OCI-LY1 (cell line): ENCODE measurements around the gene SUN5.

Experiments used
- H2AFZ ChIP-seq: fragments of 200-600 bp; sonication (generic), shearing (Covaris generic); 2 replicates; pipeline ENCODE4 v1.6.0; 2014; ENCODE audit warnings: antibody characterized with exemption, mild to moderate bottlenecking, low read length
- H3F3A ChIP-seq: fragments of 200-600 bp; sonication (generic), shearing (Covaris generic); 2 replicates; pipeline ENCODE4 v1.6.0; 2014; ENCODE audit warnings: mild to moderate bottlenecking, antibody characterized with exemption, low read length, moderate library complexity; ENCODE audit not compliant: insufficient read depth
- H3K27ac ChIP-seq: fragments of 200-600 bp; sonication (generic); 2 replicates; pipeline ENCODE4 v1.5.1; 2014; ENCODE audit warnings: low read length, mixed run types, mild to moderate bottlenecking, low read depth; ENCODE audit not compliant: poor library complexity, severe bottlenecking
- H3K27me3 ChIP-seq: fragments of 200-600 bp; sonication (generic); 2 replicates; pipeline ENCODE4 v1.6.0; 2014; ENCODE audit warnings: antibody characterized with exemption, mild to moderate bottlenecking, low read length, moderate library complexity; ENCODE audit not compliant: insufficient read depth
- H3K36me3 ChIP-seq: fragments of 200-600 bp; sonication (generic); 2 replicates; pipeline ENCODE4 v1.6.1; 2014; ENCODE audit warnings: mild to moderate bottlenecking, antibody characterized with exemption, low read length, moderate library complexity, mixed read lengths; ENCODE audit not compliant: insufficient read depth
- H3K4me1 ChIP-seq: fragments of 200-600 bp; sonication (generic); 2 replicates; pipeline ENCODE4 v1.5.1; 2014; ENCODE audit warnings: mild to moderate bottlenecking, low read length, moderate library complexity; ENCODE audit not compliant: insufficient read depth, severe bottlenecking
- H3K4me2 ChIP-seq: fragments of 200-600 bp; sonication (generic), shearing (Covaris generic); 2 replicates; pipeline ENCODE4 v1.6.1; 2014; ENCODE audit warnings: low read length
- H3K4me3 ChIP-seq: fragments of 200-600 bp; sonication (generic); 2 replicates; pipeline ENCODE4 v1.5.1; 2014; ENCODE audit warnings: low read length, low read depth, mild to moderate bottlenecking, mixed read lengths; ENCODE audit not compliant: poor library complexity, severe bottlenecking
- H3K79me2 ChIP-seq: fragments of 200-600 bp; shearing (Covaris generic); 2 replicates; pipeline ENCODE4 v1.6.1; 2016; ENCODE audit warnings: mixed run types, low read length, mixed read lengths; ENCODE audit not compliant: insufficient read depth
- H3K9ac ChIP-seq: fragments of 200-600 bp; sonication (generic), shearing (Covaris generic); 2 replicates; pipeline ENCODE4 v1.6.1; 2014; ENCODE audit warnings: mild to moderate bottlenecking, low read length, mixed read lengths
- H3K9me2 ChIP-seq: fragments of 200-600 bp; sonication (generic), shearing (Covaris generic); 2 replicates; pipeline ENCODE4 v1.6.1; 2014; ENCODE audit warnings: low read depth, mild to moderate bottlenecking, low read length, mixed read lengths
- H3K9me3 ChIP-seq: fragments of 200-600 bp; shearing (Covaris generic); 2 replicates; pipeline ENCODE4 v1.6.1; 2014; ENCODE audit warnings: low read length, mixed read lengths
- H4K20me1 ChIP-seq: fragments of 200-600 bp; sonication (generic), shearing (Covaris generic); 2 replicates; pipeline ENCODE4 v1.6.0; 2016; ENCODE audit warnings: mild to moderate bottlenecking, low read length; ENCODE audit not compliant: insufficient read depth
- CTCF ChIP-seq: fragments of 200-600 bp; sonication (generic), shearing (Covaris generic); IDR thresholded peaks from 2 replicates; pipeline ENCODE4 v1.5.1; 2017; ENCODE audit warnings: mild to moderate bottlenecking, antibody characterized with exemption, low read length, moderate library complexity, mixed read lengths
- EZH2 ChIP-seq: fragments of 200-600 bp; sonication (generic), shearing (Covaris generic); IDR thresholded peaks from 2 replicates; pipeline ENCODE4 v1.8.0; 2017; ENCODE audit warnings: borderline replicate concordance, mixed run types, mild to moderate bottlenecking, antibody characterized with exemption, low read length, moderate library complexity, mixed read lengths

The SUN5 gene

DNA sequence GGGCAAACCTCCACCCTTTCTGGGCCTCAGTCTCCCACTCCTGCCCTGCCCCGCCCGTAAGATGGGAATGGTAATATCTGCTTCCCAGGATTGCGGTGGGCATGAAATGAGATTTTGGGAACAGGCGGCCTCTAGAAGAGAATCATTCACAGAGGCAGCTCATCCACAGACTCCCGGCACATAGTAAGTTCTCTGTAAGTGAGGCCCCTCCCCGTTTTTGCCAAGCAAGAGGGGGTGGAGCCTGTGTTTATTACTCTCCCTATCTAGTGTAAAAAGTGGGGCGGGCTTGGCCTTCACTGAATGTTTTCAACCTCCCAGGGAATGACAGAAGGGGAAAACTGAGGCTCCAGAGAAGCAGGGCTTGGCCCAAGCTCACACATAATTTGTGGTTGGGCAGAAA is 20.0 kb downstream of the SUN5 start:
- Histone ChIP-seq H3K36me3 (no peaks in the 10 kb centered on the region), H3K27ac (no peak overlapping the region), H3K27me3 (no peaks in the 10 kb centered on the region; the same call in 1 of the 2 replicates), H3K9ac (no peak overlapping the region), H3K4me3 (no peak overlapping the region), H3K79me2 (no peaks in the 10 kb centered on the region), H2AFZ (no peak overlapping the region), H3K4me1 (no peaks in the 10 kb centered on the region), H3K9me3 (no peaks in the 10 kb centered on the region), H3F3A (no peaks in the 10 kb centered on the region), H3K9me2 (no peaks in the 10 kb centered on the region), H4K20me1 (no peaks in the 10 kb centered on the region), H3K4me2 (no peak overlapping the region)
- no peak for TF ChIP-seq EZH2
- TF ChIP-seq CTCF, result no peak

DNA sequence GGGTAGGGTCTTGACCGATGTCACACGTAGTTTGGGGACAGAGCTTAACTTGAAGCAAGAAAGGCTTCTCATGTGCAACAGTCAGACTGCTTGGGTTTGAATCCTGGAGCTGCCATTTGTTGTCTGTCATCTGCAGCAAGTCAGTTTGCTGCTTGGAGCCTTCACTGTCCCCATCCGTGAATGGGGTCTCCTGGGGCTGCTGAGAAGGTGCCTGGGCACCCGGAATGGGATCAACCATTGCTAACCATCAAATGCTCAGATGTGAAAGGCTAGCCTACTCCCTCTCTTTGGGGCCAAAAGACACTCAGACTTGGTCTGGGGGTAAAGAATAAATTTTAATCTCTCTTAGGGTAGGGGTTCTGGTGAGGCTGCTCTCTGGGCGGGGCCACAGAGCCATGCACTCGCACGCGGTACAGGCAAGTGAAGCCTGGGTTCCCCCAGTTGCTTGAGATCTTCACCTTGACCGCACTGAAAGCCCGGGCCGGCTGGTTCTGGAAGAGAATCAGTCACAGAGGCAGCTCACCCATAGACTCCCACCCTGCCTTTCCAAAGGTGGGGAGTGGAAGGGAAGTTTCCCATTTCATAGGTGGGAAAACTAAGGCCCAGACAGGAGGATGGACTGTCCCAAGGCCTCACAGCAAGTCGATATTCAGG is 20.6 kb downstream of the SUN5 start:
- H3K9me2 ChIP-seq, result no peaks in the 10 kb centered on the region
- H3F3A ChIP-seq, result no peaks in the 10 kb centered on the region
- H3K79me2 ChIP-seq, result no peaks in the 10 kb centered on the region
- H3K27me3 ChIP-seq, result no peaks in the 10 kb centered on the region; the same call in 1 of the 2 replicates
- H3K27ac ChIP-seq, result no peak overlapping the region
- no peak for TF ChIP-seq CTCF
- no peak for TF ChIP-seq EZH2
- H2AFZ ChIP-seq, result no peak overlapping the region
- no peaks in the 10 kb centered on the region for H3K9me3 ChIP-seq
- no peaks in the 10 kb centered on the region for H3K4me1 ChIP-seq
- H3K9ac ChIP-seq, result no peak overlapping the region
- no peaks in the 10 kb centered on the region for H3K36me3 ChIP-seq
- H3K4me2 ChIP-seq, result no peak overlapping the region
- H4K20me1 ChIP-seq, result no peaks in the 10 kb centered on the region
- no peak overlapping the region for H3K4me3 ChIP-seq

DNA sequence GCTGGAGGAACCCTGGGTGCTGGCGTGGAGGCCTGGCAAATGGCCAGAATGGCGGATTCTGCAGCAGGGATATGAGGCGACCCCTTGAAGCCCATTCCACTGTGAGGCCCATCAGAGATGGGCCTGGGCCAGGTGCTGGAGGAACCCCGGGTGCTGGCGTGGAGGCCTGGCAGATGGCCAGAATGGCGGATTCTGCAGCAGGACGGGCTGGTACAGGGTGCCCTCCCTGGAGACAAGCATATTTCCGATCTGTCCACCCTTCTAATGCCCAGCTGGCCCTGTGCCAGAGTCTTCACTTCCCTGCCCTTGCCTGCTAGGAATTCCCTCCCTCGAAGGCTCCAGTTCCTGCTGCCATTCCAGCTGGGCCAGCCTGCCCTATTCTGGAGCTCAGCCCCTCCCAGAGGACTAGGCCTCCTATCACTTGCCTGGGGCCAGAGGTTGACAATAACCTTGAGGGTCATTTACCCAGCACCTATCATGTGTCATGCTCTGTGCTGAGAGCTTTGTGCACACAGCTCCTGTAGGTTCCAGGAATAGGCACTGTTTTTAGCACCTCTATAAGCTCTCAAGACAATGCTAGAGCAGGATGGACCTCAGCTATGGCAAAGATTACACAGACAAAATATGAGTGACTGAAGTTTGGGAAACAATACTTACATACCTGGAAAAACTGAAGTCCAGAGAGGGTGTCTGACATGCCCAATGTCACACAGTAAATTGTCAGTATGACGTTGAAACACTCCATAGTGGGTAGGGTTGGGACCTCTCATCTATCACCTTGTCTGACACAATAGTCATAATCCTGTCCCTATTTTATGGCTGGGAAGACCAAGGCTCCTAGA is 21.4 kb downstream of the SUN5 start:
- H3K4me3 ChIP-seq, result no peak overlapping the region
- no peaks in the 10 kb centered on the region; the same call in 1 of the 2 replicates for H3K27me3 ChIP-seq
- no peaks in the 10 kb centered on the region for H4K20me1 ChIP-seq
- H3K4me1 ChIP-seq, result no peaks in the 10 kb centered on the region
- no peak overlapping the region for H3K9ac ChIP-seq
- no peaks in the 10 kb centered on the region for H3K79me2 ChIP-seq
- no peaks in the 10 kb centered on the region for H3K9me2 ChIP-seq
- no peaks in the 10 kb centered on the region for H3F3A ChIP-seq
- TF ChIP-seq CTCF (no peak), EZH2 (no peak)
- H3K4me2 ChIP-seq, result no peak overlapping the region
- H2AFZ ChIP-seq, result no peak overlapping the region
- no peaks in the 10 kb centered on the region for H3K9me3 ChIP-seq
- H3K27ac ChIP-seq, result no peak overlapping the region
- H3K36me3 ChIP-seq, result no peaks in the 10 kb centered on the region
